K562 (cell line): Measurements from ENCODE around the gene KRTAP19-4. TPM values are rescaled to one million over a fixed set of nuclear protein-coding genes. Genes with fewer than 3 reads are reported as not detected.

Source experiments
- ATAC-seq: fragments of 200-7000 bp; cut with Tn5 transposase; 3 replicates; pipeline ENCODE4 v1.9.1; 2020; ENCODE audit warnings: moderate library complexity
- Bru-seq: library from RNA; stranded (reverse); fragments of 400-500 nt; gene quantifications from one replicate; lab custom pipeline; 2021; lab: Mats Ljungman, UMichigan
- BruChase-seq, 2 experiments: library from RNA; stranded (reverse); fragments of 400-500 nt; gene quantifications; one replicate each; lab custom pipeline; 2021; lab: Mats Ljungman, UMichigan
- BruUV-seq: library from RNA; stranded (reverse); fragments of 400-500 nt; replicated peaks from 2 replicates; lab custom pipeline; 2021; lab: Mats Ljungman, UMichigan
- CTCF ChIA-PET: fragments of 300-600 bp; formaldehyde crosslinking; extraction: SDS; loops from one replicate; lab custom pipeline; 2021; ENCODE audit warnings: low intra/inter-chr PET ratio; lab: Yijun Ruan, JAX
- POLR2A ChIA-PET: fragments of 300-600, 350-650 bp; sonication (Branson Sonifier 250); formaldehyde crosslinking; extraction: SDS; loops from one replicate; lab custom pipeline; 2021; ENCODE audit warnings: antibody characterized with exemption, inconsistent platforms; lab: Yijun Ruan, JAX
- DNase-seq, 4 experiments: peaks; one replicate each; pipeline versions ENCODE4 v3.0.0 to v3.0.0-alpha.2; 2011 to 2018; ENCODE audit warnings: low spot score in 3 of 4, mixed read lengths in 3 of 4; ENCODE audit errors: extremely low read depth in 1 of 4
- FAIRE-seq: peaks from 2 replicates; lab custom pipeline; 2011; peaks lifted over from hg19 to GRCh38; lab: Jason Lieb, UNC
- H2AFZ ChIP-seq: 2 replicates; pipeline ENCODE4 v1.6.0; 2011; ENCODE audit warnings: low read depth, low read length, control low read depth, inconsistent platforms
- H3K27ac ChIP-seq: fragments of 200-600 bp; 3 replicates; pipeline ENCODE4 v1.8.0; 2011; ENCODE audit warnings: low read depth, mild to moderate bottlenecking, control low read depth, inconsistent platforms, low read length, moderate library complexity, mixed read lengths; ENCODE audit errors: extremely low read depth
- H3K27me3 ChIP-seq, 2 experiments: fragments of 300-600 bp in 1 of 2; 2 replicates in 1 of 2; 3 replicates in 1 of 2; pipeline versions ENCODE4 v1.6.0 to v1.8.0; 2011; ENCODE audit warnings: inconsistent platforms in 2 of 2, low read length in 2 of 2, mild to moderate bottlenecking in 1 of 2, mixed read lengths in 1 of 2, moderate library complexity in 1 of 2; ENCODE audit not compliant: control insufficient read depth in 2 of 2, insufficient read depth in 2 of 2
- H3K36me3 ChIP-seq: fragments of 300-600 bp; 3 replicates; pipeline ENCODE4 v1.8.0; 2011; ENCODE audit warnings: mild to moderate bottlenecking, low read length, inconsistent platforms; ENCODE audit not compliant: control insufficient read depth, insufficient read depth
- H3K4me1 ChIP-seq, 2 experiments: fragments of 200-600 bp in 1 of 2; replicated peaks in 1 of 2; 2 replicates in 1 of 2; 3 replicates in 1 of 2; pipeline versions ENCODE4 v1.5.1 to v1.8.0; 2011; ENCODE audit warnings: inconsistent platforms in 2 of 2, low read length in 2 of 2, mild to moderate bottlenecking in 1 of 2, mixed read lengths in 1 of 2, moderate library complexity in 1 of 2; ENCODE audit not compliant: control insufficient read depth in 2 of 2, insufficient read depth in 2 of 2
- H3K4me2 ChIP-seq: 2 replicates; pipeline ENCODE4 v1.6.1; 2011; ENCODE audit warnings: low read length, control low read depth, inconsistent platforms, mixed read lengths; ENCODE audit not compliant: insufficient read depth
- H3K4me3 ChIP-seq: fragments of 200-600 bp; sonication (generic), shearing (Covaris generic); 2 replicates; pipeline ENCODE4 v1.5.1; 2016; ENCODE audit warnings: control low read depth, inconsistent platforms
- H3K79me2 ChIP-seq: fragments of 200-600 bp; 3 replicates; pipeline ENCODE4 v1.8.0; 2011; ENCODE audit warnings: low read length, inconsistent platforms; ENCODE audit not compliant: control insufficient read depth, insufficient read depth
- H3K9ac ChIP-seq, 2 experiments: 2 replicates each; pipeline versions ENCODE4 v1.6.0 to v1.6.1; 2011; ENCODE audit warnings: low read depth in 2 of 2, low read length in 2 of 2, control low read depth in 1 of 2, inconsistent platforms in 1 of 2, mild to moderate bottlenecking in 1 of 2, mixed read lengths in 1 of 2; ENCODE audit not compliant: insufficient read depth in 1 of 2
- H3K9me1 ChIP-seq: one replicate; pipeline ENCODE4 v1.6.0; 2011; ENCODE audit warnings: inconsistent platforms, mild to moderate bottlenecking, low read length, moderate library complexity; ENCODE audit not compliant: control insufficient read depth, insufficient read depth
- H3K9me3 ChIP-seq: replicated peaks from 2 replicates; pipeline ENCODE4 v1.5.1; 2011; ENCODE audit warnings: low read depth, low read length, inconsistent platforms; ENCODE audit not compliant: control insufficient read depth, insufficient read depth
- H4K20me1 ChIP-seq: replicated peaks from 2 replicates; pipeline ENCODE4 v1.6.1; 2011; ENCODE audit warnings: low read length, inconsistent platforms, mixed read lengths; ENCODE audit not compliant: control insufficient read depth, insufficient read depth
- FOSL1 ChIP-seq: fragments of 200-800 bp; sonication (Bioruptor generic); conservative IDR thresholded peaks from 2 replicates; pipeline ENCODE4 v1.6.1; 2016; ENCODE audit warnings: missing genetic modification characterization, missing compliant biosample characterization
- WGBS: fragments of 100-300 bp; shearing (Covaris generic); methylation state at CpG from one replicate; pipeline ENCODE4 v1.1.6; 2016; ENCODE audit warnings: low coverage, mixed read lengths; ENCODE audit not compliant: insufficient coverage; ENCODE audit errors: missing lambda C conversion rate; 5-methylcytosine and 5-hydroxymethylcytosine counted together
- in situ Hi-C: fragments of 300-500 bp; cut with MboI; formaldehyde crosslinking; loops from 4 replicates; pipeline ENCODE4 v1.15.0; 2018; ENCODE audit warnings: inconsistent platforms, mixed read lengths
- intact Hi-C: fragments of 100-400 bp; cut with micrococcal nuclease; formaldehyde crosslinking; loops from 2 replicates; pipeline ENCODE4 v1.14.2; 2022
- long read RNA-seq, 3 experiments: library from polyadenylated mRNA in 2 of 3; library from RNA in 1 of 3; unstranded in 2 of 3; stranded (forward) in 1 of 3; transcript quantifications; one replicate each; pipeline ENCODE4 v2.0.0, GENCODE V29; 2019 to 2022
- polyA minus RNA-seq, 3 experiments: library from RNA; depleted of rRNA, polyadenylated mRNA; stranded (reverse); fragments of >200 nt; gene quantifications; 2 replicates each; pipeline ENCODE4 v1.2.3, GENCODE V29; 2011
- polyA plus RNA-seq, 8 experiments: library from polyadenylated mRNA; depleted of rRNA in 4 of 8; stranded (reverse) in 5 of 8; unstranded in 3 of 8; fragments of >200 nt; fragmentation: Nextera tagmentation in 2 of 8; fragmentation: Illumina TruSeq in 1 of 8; extraction: Ambion mirVana in 2 of 8; extraction: Trizol in 1 of 8; gene quantifications; 2 replicates each; pipeline versions ENCODE4 v1.2.1 to v1.2.3, GENCODE V29; 2011 to 2014; ENCODE audit warnings: inconsistent platforms in 1 of 8, missing spikeins in 1 of 8
- total RNA-seq, 7 experiments: library from RNA; depleted of rRNA in 6 of 7; stranded (reverse); fragments of >200 nt in 6 of 7; fragmentation: Illumina TruSeq in 2 of 7; extraction: Trizol in 2 of 7; gene quantifications; 2 replicates each; pipeline versions ENCODE4 v1.2.1 to v1.2.3, GENCODE V29; 2011 to 2021; ENCODE audit warnings: low replicate concordance in 1 of 7
- TF ChIP-seq, protein P1 (sequence below): fragments of 150-350 bp; IDR thresholded peaks from 2 replicates; pipeline ENCODE4 v1.6.1; 2014; ENCODE audit warnings: low read depth, mild to moderate bottlenecking, low read length, borderline replicate concordance
- TF ChIP-seq, protein P2 (sequence below): fragments of 200-600 bp; sonication (generic); IDR thresholded peaks from one replicate; pipeline ENCODE4 v1.6.1; 2012; ENCODE audit warnings: mild to moderate bottlenecking, low read depth, low read length, inconsistent platforms

Gene KRTAP19-4, protein sequence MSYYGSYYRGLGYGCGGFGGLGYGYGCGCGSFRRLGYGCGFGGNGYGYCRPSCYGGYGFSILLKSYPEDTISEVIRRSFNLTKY
- not detected in 2 replicates for total RNA-seq (2011; cell fraction: chromatin; rRNA removed; ENCODE audit: low replicate concordance)
- total RNA-seq (2011; cell fraction: nucleolus; rRNA removed): not detected in 2 replicates
- total RNA-seq (2011; cell fraction: nucleoplasm; rRNA removed): not detected in 2 replicates
- total RNA-seq (2014; rRNA removed) (not detected in 2 replicates), total RNA-seq (2014; rRNA removed; fragmentation: Illumina TruSeq; extraction: Trizol) (not detected in 2 replicates), total RNA-seq (2015; rRNA removed; fragmentation: Illumina TruSeq; extraction: Trizol) (not detected in 2 replicates), total RNA-seq (2021) (not detected in 2 replicates), polyA plus RNA-seq (2011; rRNA removed) (not detected in 2 replicates), polyA plus RNA-seq (2014; fragmentation: Illumina TruSeq; extraction: Trizol) (not detected in 2 replicates), polyA plus RNA-seq (2014; fragmentation: Nextera tagmentation; extraction: Ambion mirVana) (not detected), polyA plus RNA-seq (2014; rRNA removed) (not detected in 2 replicates), polyA minus RNA-seq (2011; rRNA and poly(A)+ RNA removed) (not detected in 2 replicates), Bru-seq, nascent RNA (not detected), BruChase-seq, experiment 1, labeled RNA remaining after a 2-hour chase (not detected), BruChase-seq, experiment 2, labeled RNA remaining after a 6-hour chase (not detected)
- not detected in 2 replicates for polyA plus RNA-seq (2011; cell fraction: cytosol; rRNA removed)
- polyA plus RNA-seq (2011; cell fraction: nucleus; rRNA removed): not detected in 2 replicates
- polyA plus RNA-seq (2012): not detected in 2 replicates
- polyA minus RNA-seq (2011; cell fraction: cytosol; rRNA and poly(A)+ RNA removed): not detected in 2 replicates
- not detected in 2 replicates for polyA minus RNA-seq (2011; cell fraction: nucleus; rRNA and poly(A)+ RNA removed)
- long read RNA-seq, experiment 1: 0 reads
- long read RNA-seq, experiment 2: 0 reads
- long read RNA-seq, experiment 3: 0 reads

DNA sequence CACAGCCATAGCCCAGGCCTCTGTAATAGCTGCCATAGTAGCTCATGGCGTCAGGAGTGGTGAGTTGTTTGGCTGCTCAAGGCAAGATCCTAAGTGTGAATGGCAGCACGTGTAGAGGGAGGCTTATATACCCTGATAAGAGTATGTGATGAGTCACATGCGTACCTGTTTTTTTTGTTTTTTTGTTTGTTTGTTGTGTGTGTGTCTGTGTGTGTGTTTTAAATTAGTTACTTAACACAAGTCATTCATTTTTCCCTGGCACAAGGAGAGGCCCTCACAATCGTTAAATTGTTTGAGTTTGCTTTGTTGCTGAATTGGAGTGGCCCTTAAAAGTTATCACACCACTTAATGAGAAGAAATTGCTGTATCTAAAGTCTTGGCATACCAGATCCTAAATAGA, at the start of gene KRTAP19-4:
KRTAP19-4 (minus strand) TSS at position 101 of the 400 bp plus-strand sequence; CDS start at position 46, 55 bp downstream.
- Histone ChIP-seq H4K20me1 (no peaks in the 10 kb centered on the region), H3K9ac (no peak within 1 kb of the TSS), H2AFZ (no peak within 1 kb of the TSS), H3K36me3 (no peaks in the 10 kb centered on the region), H3K9me3 (no peaks in the 10 kb centered on the region), H3K9me1 (no peaks in the 10 kb centered on the region), H3K4me3 (no peak within 1 kb of the TSS), H3K27me3 (no peaks in the 10 kb centered on the region), H3K4me1 (no peaks in the 10 kb centered on the region), H3K27ac (no peak within 1 kb of the TSS), H3K79me2 (no peaks in the 10 kb centered on the region), H3K4me2 (no peak within 1 kb of the TSS)
- in situ Hi-C loops (no loop called here), intact Hi-C loops (no loop called here)
- 2% methylated on average over 4 of the region's 4 CpGs for WGBS
- FAIRE-seq (no peak), DNase-seq (no peak), ATAC-seq (no peak)
- CTCF ChIA-PET: no interaction called here
- BruUV-seq: no TSS peak
- POLR2A ChIA-PET: interaction anchor here (0.7 kb wide), 1 partner anchor 1037 kb away, joined by 3 read pairs; no protein-coding TSS in a partner anchor
- TF ChIP-seq FOSL1 (tag): no peak
- TF ChIP-seq, protein P1, sequence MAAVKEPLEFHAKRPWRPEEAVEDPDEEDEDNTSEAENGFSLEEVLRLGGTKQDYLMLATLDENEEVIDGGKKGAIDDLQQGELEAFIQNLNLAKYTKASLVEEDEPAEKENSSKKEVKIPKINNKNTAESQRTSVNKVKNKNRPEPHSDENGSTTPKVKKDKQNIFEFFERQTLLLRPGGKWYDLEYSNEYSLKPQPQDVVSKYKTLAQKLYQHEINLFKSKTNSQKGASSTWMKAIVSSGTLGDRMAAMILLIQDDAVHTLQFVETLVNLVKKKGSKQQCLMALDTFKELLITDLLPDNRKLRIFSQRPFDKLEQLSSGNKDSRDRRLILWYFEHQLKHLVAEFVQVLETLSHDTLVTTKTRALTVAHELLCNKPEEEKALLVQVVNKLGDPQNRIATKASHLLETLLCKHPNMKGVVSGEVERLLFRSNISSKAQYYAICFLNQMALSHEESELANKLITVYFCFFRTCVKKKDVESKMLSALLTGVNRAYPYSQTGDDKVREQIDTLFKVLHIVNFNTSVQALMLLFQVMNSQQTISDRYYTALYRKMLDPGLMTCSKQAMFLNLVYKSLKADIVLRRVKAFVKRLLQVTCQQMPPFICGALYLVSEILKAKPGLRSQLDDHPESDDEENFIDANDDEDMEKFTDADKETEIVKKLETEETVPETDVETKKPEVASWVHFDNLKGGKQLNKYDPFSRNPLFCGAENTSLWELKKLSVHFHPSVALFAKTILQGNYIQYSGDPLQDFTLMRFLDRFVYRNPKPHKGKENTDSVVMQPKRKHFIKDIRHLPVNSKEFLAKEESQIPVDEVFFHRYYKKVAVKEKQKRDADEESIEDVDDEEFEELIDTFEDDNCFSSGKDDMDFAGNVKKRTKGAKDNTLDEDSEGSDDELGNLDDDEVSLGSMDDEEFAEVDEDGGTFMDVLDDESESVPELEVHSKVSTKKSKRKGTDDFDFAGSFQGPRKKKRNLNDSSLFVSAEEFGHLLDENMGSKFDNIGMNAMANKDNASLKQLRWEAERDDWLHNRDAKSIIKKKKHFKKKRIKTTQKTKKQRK: no peak
- TF ChIP-seq, protein P2, sequence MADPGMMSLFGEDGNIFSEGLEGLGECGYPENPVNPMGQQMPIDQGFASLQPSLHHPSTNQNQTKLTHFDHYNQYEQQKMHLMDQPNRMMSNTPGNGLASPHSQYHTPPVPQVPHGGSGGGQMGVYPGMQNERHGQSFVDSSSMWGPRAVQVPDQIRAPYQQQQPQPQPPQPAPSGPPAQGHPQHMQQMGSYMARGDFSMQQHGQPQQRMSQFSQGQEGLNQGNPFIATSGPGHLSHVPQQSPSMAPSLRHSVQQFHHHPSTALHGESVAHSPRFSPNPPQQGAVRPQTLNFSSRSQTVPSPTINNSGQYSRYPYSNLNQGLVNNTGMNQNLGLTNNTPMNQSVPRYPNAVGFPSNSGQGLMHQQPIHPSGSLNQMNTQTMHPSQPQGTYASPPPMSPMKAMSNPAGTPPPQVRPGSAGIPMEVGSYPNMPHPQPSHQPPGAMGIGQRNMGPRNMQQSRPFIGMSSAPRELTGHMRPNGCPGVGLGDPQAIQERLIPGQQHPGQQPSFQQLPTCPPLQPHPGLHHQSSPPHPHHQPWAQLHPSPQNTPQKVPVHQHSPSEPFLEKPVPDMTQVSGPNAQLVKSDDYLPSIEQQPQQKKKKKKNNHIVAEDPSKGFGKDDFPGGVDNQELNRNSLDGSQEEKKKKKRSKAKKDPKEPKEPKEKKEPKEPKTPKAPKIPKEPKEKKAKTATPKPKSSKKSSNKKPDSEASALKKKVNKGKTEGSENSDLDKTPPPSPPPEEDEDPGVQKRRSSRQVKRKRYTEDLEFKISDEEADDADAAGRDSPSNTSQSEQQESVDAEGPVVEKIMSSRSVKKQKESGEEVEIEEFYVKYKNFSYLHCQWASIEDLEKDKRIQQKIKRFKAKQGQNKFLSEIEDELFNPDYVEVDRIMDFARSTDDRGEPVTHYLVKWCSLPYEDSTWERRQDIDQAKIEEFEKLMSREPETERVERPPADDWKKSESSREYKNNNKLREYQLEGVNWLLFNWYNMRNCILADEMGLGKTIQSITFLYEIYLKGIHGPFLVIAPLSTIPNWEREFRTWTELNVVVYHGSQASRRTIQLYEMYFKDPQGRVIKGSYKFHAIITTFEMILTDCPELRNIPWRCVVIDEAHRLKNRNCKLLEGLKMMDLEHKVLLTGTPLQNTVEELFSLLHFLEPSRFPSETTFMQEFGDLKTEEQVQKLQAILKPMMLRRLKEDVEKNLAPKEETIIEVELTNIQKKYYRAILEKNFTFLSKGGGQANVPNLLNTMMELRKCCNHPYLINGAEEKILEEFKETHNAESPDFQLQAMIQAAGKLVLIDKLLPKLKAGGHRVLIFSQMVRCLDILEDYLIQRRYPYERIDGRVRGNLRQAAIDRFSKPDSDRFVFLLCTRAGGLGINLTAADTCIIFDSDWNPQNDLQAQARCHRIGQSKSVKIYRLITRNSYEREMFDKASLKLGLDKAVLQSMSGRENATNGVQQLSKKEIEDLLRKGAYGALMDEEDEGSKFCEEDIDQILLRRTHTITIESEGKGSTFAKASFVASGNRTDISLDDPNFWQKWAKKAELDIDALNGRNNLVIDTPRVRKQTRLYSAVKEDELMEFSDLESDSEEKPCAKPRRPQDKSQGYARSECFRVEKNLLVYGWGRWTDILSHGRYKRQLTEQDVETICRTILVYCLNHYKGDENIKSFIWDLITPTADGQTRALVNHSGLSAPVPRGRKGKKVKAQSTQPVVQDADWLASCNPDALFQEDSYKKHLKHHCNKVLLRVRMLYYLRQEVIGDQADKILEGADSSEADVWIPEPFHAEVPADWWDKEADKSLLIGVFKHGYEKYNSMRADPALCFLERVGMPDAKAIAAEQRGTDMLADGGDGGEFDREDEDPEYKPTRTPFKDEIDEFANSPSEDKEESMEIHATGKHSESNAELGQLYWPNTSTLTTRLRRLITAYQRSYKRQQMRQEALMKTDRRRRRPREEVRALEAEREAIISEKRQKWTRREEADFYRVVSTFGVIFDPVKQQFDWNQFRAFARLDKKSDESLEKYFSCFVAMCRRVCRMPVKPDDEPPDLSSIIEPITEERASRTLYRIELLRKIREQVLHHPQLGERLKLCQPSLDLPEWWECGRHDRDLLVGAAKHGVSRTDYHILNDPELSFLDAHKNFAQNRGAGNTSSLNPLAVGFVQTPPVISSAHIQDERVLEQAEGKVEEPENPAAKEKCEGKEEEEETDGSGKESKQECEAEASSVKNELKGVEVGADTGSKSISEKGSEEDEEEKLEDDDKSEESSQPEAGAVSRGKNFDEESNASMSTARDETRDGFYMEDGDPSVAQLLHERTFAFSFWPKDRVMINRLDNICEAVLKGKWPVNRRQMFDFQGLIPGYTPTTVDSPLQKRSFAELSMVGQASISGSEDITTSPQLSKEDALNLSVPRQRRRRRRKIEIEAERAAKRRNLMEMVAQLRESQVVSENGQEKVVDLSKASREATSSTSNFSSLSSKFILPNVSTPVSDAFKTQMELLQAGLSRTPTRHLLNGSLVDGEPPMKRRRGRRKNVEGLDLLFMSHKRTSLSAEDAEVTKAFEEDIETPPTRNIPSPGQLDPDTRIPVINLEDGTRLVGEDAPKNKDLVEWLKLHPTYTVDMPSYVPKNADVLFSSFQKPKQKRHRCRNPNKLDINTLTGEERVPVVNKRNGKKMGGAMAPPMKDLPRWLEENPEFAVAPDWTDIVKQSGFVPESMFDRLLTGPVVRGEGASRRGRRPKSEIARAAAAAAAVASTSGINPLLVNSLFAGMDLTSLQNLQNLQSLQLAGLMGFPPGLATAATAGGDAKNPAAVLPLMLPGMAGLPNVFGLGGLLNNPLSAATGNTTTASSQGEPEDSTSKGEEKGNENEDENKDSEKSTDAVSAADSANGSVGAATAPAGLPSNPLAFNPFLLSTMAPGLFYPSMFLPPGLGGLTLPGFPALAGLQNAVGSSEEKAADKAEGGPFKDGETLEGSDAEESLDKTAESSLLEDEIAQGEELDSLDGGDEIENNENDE: no peak
